ENCODE data around the gene STOML2. TPM values are rescaled to one million over a fixed set of nuclear protein-coding genes. Genes with fewer than 3 reads are reported as not detected.

Gene STOML2
- total RNA-seq, 1 donor: 23.4 TPM

- Histone ChIP-seq H3K27me3 (ENCODE audit: insufficient read depth, low read length) (no peaks in the 10 kb centered on the region), H3K4me3 (ENCODE audit: low read length) (no peak overlapping the region), H3K4me1 (ENCODE audit: insufficient read depth, low read length) (peaks cover 48% of the 10 kb centered on the region), H3K9me3 (ENCODE audit: low read depth, low read length) (no peaks in the 10 kb centered on the region)
These were observed 33.9 kb downstream of the STOML2 start for GRCh38 chr9:35069020-35069419.

GRCh38 chr9:35067056-35067455 lies 35.9 kb downstream of the STOML2 start:
- no peaks in the 10 kb centered on the region for H3K9me3 ChIP-seq (ENCODE audit: low read depth, low read length)
- no peaks in the 10 kb centered on the region for H3K27me3 ChIP-seq (ENCODE audit: insufficient read depth, low read length)
- H3K4me3 ChIP-seq (ENCODE audit: low read length): no peak overlapping the region
- H3K4me1 ChIP-seq (ENCODE audit: insufficient read depth, low read length): peaks cover 40% of the 10 kb centered on the region

- Histone ChIP-seq H3K9me3 (ENCODE audit: low read depth, low read length) (no peaks in the 10 kb centered on the region), H3K4me3 (ENCODE audit: low read length) (no peak overlapping the region), H3K4me1 (ENCODE audit: insufficient read depth, low read length) (no peaks in the 10 kb centered on the region), H3K27me3 (ENCODE audit: insufficient read depth, low read length) (no peaks in the 10 kb centered on the region)
These were observed 42.3 kb downstream of the STOML2 start for GRCh38 chr9:35060548-35061207.

- H3K9me3 ChIP-seq (ENCODE audit: low read depth, low read length): no peaks in the 10 kb centered on the region
- H3K4me3 ChIP-seq (ENCODE audit: low read length): no peak overlapping the region
These were observed 43.5 kb downstream of the STOML2 start for GRCh38 chr9:35059438-35059837.

GRCh38 chr9:35057271-35057620 lies 45.7 kb downstream of the STOML2 start:
- H3K4me3 ChIP-seq (ENCODE audit: low read length): no peak overlapping the region
- no peaks in the 10 kb centered on the region for H3K27me3 ChIP-seq (ENCODE audit: insufficient read depth, low read length)
- H3K4me1 ChIP-seq (ENCODE audit: insufficient read depth, low read length): no peaks in the 10 kb centered on the region
- no peaks in the 10 kb centered on the region for H3K9me3 ChIP-seq (ENCODE audit: low read depth, low read length)

More at GRCh38 chr9:35059438-35059837, 43.5 kb downstream of the STOML2 start:
- Histone ChIP-seq H3K27me3 (ENCODE audit: insufficient read depth, low read length) (no peaks in the 10 kb centered on the region), H3K4me1 (ENCODE audit: insufficient read depth, low read length) (no peaks in the 10 kb centered on the region)

- H3K4me3 ChIP-seq (ENCODE audit: low read length): no peak overlapping the region
- H3K27me3 ChIP-seq (ENCODE audit: insufficient read depth, low read length): no peaks in the 10 kb centered on the region
- no peaks in the 10 kb centered on the region for H3K4me1 ChIP-seq (ENCODE audit: insufficient read depth, low read length)
- no peaks in the 10 kb centered on the region for H3K9me3 ChIP-seq (ENCODE audit: low read depth, low read length)
These were observed 46.2 kb downstream of the STOML2 start for GRCh38 chr9:35056571-35057270.

- no peaks in the 10 kb centered on the region for H3K4me1 ChIP-seq (ENCODE audit: insufficient read depth, low read length)
These were observed 47.9 kb downstream of the STOML2 start for GRCh38 chr9:35054871-35055644.

GRCh38 chr9:35054185-35054835 lies 48.6 kb downstream of the STOML2 start:
- Histone ChIP-seq H3K9me3 (ENCODE audit: low read depth, low read length) (no peaks in the 10 kb centered on the region), H3K4me1 (ENCODE audit: insufficient read depth, low read length) (no peaks in the 10 kb centered on the region), H3K4me3 (ENCODE audit: low read length) (no peak overlapping the region), H3K27me3 (ENCODE audit: insufficient read depth, low read length) (no peaks in the 10 kb centered on the region)

More at GRCh38 chr9:35054871-35055644, 47.9 kb downstream of the STOML2 start:
- Histone ChIP-seq H3K27me3 (ENCODE audit: insufficient read depth, low read length) (no peaks in the 10 kb centered on the region), H3K9me3 (ENCODE audit: low read depth, low read length) (no peaks in the 10 kb centered on the region), H3K4me3 (ENCODE audit: low read length) (no peak overlapping the region)

- H3K9me3 ChIP-seq (ENCODE audit: low read depth, low read length): no peaks in the 10 kb centered on the region
- no peaks in the 10 kb centered on the region for H3K4me1 ChIP-seq (ENCODE audit: insufficient read depth, low read length)
- no peaks in the 10 kb centered on the region for H3K27me3 ChIP-seq (ENCODE audit: insufficient read depth, low read length)
- H3K4me3 ChIP-seq (ENCODE audit: low read length): no peak overlapping the region
These were observed 51.6 kb downstream of the STOML2 start for GRCh38 chr9:35051069-35051967.

Other genes with a start within 250 kb of the STOML2 start
- not detected for gene PHF24, start 144.8 kb downstream of the STOML2 start, total RNA-seq
- 1.2 TPM for gene DNAJB5, start 113.4 kb downstream of the STOML2 start, total RNA-seq
- 166 TPM for gene VCP, start 30.5 kb downstream of the STOML2 start, total RNA-seq
- 6.9 TPM for gene FANCG, start 23.2 kb downstream of the STOML2 start, total RNA-seq
- gene PIGO, start 6.5 kb downstream of the STOML2 start, total RNA-seq: 8.7 TPM
- gene ATOSB, start 12.7 kb upstream of the STOML2 start, total RNA-seq: 15.2 TPM
- 0.31 TPM for gene UNC13B, start 58.9 kb upstream of the STOML2 start, total RNA-seq